Stimulated activated CD8-positive, alpha-beta memory T cell treated with anti-CD3 and anti-CD28 coated beads, Interleukin-12 subunit alpha, Interleukin-12 subunit beta, amount 100 ng/mL, for 24 hours (primary cell): Measurements from ENCODE around the gene EFCAB13.

Experiments used
- DNase-seq: peaks from one replicate; pipeline ENCODE4 v3.0.0-alpha.2; 2020; ENCODE audit errors: extremely low read depth

Gene EFCAB13

GRCh38 chr17:47323382-47324223 is at the start of gene EFCAB13:
Gene EFCAB13 (plus strand): TSS chr17:47323955. CDS start chr17:47328354, 4,399 bp downstream.
- peak; percentile 48 for DNase-seq

- no peak for DNase-seq
Observed at GRCh38 chr17:47274319-47275069, 49.3 kb upstream of the EFCAB13 start.

- no peak for DNase-seq
Observed at GRCh38 chr17:47275245-47275984, 48.3 kb upstream of the EFCAB13 start.

GRCh38 chr17:47276444-47276843 is 47.3 kb upstream of the EFCAB13 start:
- no peak for DNase-seq

- DNase-seq = no peak
Observed at GRCh38 chr17:47276868-47277267, 46.9 kb upstream of the EFCAB13 start.

GRCh38 chr17:47277921-47278320 is 45.8 kb upstream of the EFCAB13 start:
- no peak for DNase-seq

- DNase-seq = no peak
Observed at GRCh38 chr17:47278561-47278960, 45.2 kb upstream of the EFCAB13 start.

GRCh38 chr17:47279062-47279801 is 44.5 kb upstream of the EFCAB13 start:
- DNase-seq = no peak

GRCh38 chr17:47280072-47280811 is 43.5 kb upstream of the EFCAB13 start:
- DNase-seq = no peak

- no peak for DNase-seq
Observed at GRCh38 chr17:47281216-47281615, 42.5 kb upstream of the EFCAB13 start.

- no peak for DNase-seq
Observed at GRCh38 chr17:47285003-47285402, 38.8 kb upstream of the EFCAB13 start.

GRCh38 chr17:47286198-47286914 is 37.4 kb upstream of the EFCAB13 start:
- DNase-seq = no peak

GRCh38 chr17:47287068-47287467 is 36.7 kb upstream of the EFCAB13 start:
- DNase-seq = no peak

- no peak for DNase-seq
Observed at GRCh38 chr17:47287639-47288038, 36.1 kb upstream of the EFCAB13 start.

GRCh38 chr17:47288531-47289116 is 35.1 kb upstream of the EFCAB13 start:
- DNase-seq = no peak

- no peak for DNase-seq
Observed at GRCh38 chr17:47289302-47289701, 34.5 kb upstream of the EFCAB13 start.

- DNase-seq = no peak
Observed at GRCh38 chr17:47290870-47291241, 32.9 kb upstream of the EFCAB13 start.

- no peak for DNase-seq
Observed at GRCh38 chr17:47291242-47291873, 32.4 kb upstream of the EFCAB13 start.

- no peak for DNase-seq
Observed at GRCh38 chr17:47292206-47292605, 31.5 kb upstream of the EFCAB13 start.
